DMS153 treated with DMSO at 0.1 percent for 48 hours (cell line): ENCODE results near the gene MGARP.
"Not testable (repeated sequence)": the region's sequence is repeated elsewhere in the genome, so short reads cannot be mapped to it uniquely, and the experiment has no call there.

Experiments used
- DNase-seq: peaks from one replicate; lab custom pipeline; 2025; ENCODE audit not compliant: unreplicated experiment; lab: John Stamatoyannopoulos, UW

MGARP gene

GRCh38 chr4:139295942-139296299 lies 15.9 kb upstream of the MGARP start:
- DNase-seq, result no peak

DNA sequence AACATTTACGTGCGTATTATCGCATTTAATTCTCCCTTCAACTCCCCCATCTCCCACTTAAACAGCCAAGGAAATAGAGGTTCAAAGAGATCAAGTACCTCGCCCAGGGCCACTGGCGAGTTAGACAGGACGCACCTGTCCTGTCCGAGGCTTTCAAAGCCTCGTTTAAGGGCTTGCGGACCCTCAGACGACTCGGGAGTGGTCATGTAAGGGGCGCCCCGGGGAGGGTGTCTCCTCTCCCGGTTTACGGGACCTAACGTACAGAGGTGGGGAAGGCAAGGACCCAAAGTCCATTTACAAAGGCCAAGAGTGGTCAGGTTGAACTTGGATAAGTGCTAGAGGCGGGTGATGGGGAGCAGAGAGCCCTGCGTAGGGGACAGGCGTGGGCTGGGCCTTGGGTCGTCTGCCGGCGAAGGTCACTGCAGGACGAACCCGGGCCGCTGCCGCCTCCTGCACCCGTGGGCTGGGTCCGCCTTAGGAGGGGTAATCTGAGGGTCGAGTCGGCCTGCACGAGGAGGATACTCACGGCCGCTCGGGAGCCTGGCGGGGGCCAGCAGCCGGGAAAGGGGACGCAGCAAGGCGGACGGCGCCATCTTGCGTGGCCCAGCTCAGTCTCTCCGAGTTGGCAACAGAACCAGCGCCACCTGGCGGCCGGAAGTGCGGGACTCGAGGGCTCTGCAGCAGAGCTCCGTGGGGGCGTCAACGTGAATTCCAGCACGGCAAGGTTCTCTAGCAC lies 15.3 kb upstream of the MGARP start:
- DNase-seq, result peak; percentile 79

DNA sequence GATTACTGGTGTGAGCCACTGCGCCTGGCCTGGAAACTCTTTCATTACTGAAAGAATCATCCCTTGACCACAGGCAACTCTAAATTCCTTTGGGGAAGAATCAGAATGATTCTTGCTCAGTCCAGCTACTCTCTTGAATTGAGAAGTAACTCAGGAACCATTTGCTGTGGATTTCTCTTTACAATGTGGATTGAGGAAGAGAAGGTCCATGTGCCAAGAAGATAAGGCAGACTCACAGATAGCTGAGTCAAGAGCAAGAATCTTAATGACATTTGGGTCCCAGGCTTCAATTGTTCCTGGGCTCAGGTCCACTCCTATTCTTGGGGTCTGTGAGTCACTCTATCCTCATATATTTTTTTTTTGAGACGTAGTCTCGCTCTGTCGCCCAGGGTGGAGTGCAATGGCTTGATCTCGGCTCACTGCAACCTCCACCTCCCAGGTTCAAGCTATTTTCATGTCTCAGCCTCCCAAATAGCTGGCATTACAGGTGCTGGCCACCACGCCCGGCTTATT lies 6.2 kb upstream of the MGARP start:
- no peak for DNase-seq

DNA sequence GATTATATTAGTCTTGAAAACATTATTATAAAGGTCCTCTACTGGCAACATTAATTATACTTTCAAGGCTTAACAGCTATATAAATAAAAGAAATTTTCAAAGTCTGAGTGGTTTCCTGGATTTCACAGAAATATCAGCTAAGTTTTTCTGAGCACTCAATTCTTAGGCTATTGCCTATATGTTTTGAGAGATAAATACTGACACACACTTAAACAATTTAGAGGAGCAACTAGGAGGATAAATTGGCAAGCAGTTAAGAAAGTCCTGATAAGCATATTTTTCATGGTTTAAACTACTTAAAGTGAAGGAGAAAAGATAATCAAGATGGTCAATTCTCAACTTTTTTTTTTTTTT lies 2.7 kb upstream of the MGARP start:
- no peak for DNase-seq

- no peak for DNase-seq
These were observed 2.2 kb upstream of the MGARP start for GRCh38 chr4:139282065-139282720.

DNA sequence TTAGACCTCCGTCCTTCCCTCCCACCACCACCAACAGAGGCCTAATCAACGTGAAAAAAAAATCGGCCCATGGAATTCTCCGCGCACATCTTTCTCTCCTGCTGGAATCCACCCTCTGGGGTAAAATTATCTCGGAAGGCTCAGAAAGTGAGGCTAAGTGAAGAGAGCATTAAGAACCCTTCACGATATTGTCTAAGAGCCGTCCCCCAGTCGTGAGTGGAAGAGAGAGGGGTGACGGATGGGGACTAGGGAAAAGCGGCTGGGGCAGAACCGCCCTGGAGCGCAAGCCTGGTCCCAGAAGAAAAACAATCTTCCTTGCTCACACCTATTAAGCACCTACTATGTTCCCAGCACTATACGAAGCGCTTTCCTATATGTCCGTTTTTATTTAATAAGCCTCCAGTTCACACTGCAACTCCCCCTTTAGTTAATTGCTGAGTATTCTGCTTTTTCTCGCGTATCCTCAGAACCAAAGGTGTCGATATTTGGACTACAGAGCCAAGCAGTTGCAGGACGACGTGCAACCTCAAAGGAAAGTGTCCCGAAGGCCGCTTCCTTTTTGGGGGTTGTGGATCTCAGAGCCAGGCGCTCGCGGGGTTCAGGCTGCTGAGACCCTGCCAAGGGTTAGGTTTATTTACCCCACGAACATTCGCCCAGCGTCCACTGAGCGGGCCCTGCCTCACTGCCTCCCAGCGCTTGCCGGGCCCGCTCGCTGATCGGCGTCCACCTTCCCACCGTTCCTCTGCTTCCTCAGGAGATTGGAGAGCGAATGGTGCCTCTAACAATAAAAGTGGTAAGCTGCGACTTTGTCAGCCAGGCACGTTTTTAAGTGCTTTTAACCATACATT lies 889 bp downstream of the MGARP start:
- no peak for DNase-seq

GRCh38 chr4:139278485-139278884 lies 1.5 kb downstream of the MGARP start:
- DNase-seq, result no peak

- DNase-seq, result no peak
These were observed 4.7 kb downstream of the MGARP start for GRCh38 chr4:139275281-139275735.

- DNase-seq, result no peak
These were observed 5.2 kb downstream of the MGARP start for GRCh38 chr4:139274790-139275189.

- no peak for DNase-seq
These were observed 6.2 kb downstream of the MGARP start for GRCh38 chr4:139273835-139274234.

GRCh38 chr4:139267301-139267700 lies 12.7 kb downstream of the MGARP start:
- no peak for DNase-seq

GRCh38 chr4:139266583-139267257 lies 13.3 kb downstream of the MGARP start:
- no peak for DNase-seq

DNA sequence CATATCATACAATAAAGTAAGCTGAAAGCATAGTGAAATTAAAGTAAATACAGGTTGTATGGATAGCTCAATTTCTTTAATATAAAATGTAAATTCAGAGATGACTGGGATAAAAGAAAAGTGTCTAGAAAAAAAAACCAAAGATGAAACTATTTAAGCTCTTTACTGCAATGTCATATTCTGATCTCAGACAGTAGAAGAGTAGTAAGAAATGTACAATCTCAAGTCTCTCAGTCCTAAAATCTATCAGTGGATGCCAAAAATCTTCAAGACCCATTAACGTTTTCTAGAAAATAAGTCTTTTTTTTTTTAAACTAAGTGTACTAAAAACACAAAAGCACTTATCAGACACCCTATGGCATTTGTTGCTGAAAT lies 13.8 kb downstream of the MGARP start:
- no peak for DNase-seq

- DNase-seq, result peak; percentile 26
These were observed 14.4 kb downstream of the MGARP start for GRCh38 chr4:139265654-139266053.

DNA sequence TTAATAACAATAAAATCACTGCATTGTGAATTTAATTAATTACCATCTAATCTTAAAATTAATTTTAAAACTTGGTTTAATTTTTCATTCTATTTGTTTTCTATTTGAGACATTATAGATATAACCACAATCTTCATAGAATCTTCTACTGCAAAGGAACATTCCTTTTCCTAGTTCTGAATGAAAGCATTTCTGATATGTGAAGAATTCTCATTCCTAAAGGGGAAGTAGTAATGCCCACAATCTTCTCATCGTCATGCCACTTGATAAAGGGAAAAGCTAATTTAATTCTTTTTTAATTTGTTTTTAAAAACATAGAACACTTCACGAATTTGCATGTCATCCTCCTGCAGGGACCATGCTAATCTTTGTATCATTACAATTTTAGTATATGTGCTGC lies 23.7 kb downstream of the MGARP start:
- DNase-seq, result no peak

- not testable (repeated sequence) for DNase-seq
These were observed 24.4 kb downstream of the MGARP start for GRCh38 chr4:139255581-139255980.

- DNase-seq, result no peak
These were observed 26.3 kb downstream of the MGARP start for GRCh38 chr4:139253713-139254112.

DNA sequence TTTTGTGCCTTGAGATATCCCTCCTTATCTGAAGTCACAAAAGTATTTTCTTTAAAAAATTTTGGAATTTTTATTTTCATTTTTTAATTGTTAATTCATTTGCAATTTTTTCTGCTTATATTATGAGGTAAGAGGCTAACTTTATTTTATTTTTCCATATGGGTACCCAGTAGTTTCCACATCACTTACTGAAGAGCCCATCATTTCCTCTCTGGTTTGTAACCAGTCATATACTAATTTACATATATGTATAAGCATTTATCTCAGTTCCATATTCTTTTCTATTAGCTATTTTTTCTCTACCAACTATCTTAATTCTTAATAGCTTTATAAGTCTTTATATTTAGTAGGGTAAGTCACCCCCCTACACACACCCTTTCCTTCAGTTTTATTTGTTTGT lies 27.0 kb downstream of the MGARP start:
- DNase-seq, result no peak

- no peak for DNase-seq
These were observed 32.3 kb downstream of the MGARP start for GRCh38 chr4:139247700-139248238.

DNA sequence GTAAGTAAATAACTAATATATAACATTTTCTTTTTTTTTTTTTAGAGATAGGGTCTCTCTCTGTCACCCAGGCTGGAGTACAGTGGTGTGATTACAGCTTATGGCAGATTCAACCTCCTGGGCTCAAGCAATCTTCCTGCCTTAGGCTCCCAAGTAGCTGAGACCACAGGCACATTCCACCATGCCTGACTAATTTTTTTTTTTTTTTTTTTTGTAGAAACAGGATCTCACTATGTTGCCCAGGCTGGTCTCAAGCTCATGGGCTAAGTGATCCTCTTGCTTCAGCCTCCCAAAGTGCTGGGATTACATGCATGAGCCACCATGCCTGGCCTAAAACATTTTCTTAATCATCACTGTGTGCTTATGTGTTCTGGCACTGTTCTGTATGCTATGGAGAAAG lies 32.8 kb downstream of the MGARP start:
- no peak for DNase-seq

DNA sequence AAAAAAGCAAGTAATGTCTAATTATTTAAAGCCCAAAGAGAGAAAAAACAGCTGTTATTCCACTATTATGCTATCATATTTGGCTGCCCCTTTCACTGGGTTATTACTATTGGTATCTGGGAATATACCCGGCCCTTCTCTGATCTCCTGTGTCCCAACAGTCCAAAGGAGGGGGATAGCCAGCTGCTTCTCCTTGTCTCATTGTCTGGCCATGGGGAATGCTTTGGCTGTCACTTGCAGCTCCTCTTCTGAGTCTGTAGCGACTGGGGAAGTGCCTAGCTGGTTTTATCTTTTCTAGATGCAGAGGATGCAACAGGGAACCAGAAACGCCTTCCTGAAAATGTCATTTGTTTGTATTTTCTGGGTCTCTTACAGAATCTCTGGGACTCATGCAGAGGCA lies 33.9 kb downstream of the MGARP start:
- DNase-seq, result no peak
